Measurements from ENCODE around the gene WDR46.

WDR46 gene

DNA sequence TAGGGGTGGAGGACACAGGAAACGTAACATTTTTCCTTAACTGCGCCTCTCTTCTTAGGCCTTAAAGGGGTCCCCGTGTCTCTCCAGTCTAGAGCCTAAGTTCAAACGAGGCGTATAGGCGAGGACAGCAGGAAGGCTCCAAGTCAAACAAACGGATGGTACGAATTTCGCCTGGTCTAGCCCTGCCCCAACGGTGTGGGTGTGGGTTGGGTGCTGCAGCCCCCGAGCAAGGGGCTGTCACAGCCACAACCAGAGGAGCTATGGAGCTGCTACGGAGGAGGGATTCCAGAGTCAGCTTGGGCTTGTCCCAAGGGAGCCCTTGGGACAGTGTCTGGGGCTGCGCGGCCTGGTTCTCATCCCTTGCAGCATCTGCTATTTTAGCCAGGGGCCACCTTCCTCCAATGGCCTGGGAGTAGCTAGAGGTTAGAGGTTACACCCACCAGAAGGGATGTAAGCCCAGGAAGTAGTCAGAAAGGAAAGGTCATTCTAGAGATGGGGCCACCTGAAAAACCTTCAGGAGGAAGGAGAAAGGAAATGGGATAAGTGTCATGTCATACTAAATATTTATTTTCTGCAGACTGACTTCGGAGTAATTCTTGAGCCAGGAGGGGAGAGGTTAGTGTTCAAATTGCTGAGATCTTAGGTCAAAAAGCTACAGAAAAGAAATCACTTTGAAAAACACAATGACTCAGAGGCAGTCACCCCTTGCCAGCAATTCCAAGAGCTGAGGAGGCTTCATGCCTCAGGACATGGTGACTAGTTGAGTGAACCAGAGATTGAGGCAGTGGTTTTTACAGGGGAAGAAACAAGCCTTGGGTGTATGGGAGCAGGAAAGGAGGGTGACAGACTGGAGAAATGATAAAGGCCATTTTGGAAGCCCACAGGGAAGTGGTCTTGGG, 39.1 kb downstream of the WDR46 start:
- H3K4me3 ChIP-seq (ENCODE audit: low read depth in 1 of 5, low read length in 5 of 5), result peak overlapping the region; percentile 68 to 84 (median 79)
- H3K27me3 ChIP-seq (ENCODE audit: control insufficient read depth in 5 of 5, insufficient read depth in 4 of 5, low read length in 5 of 5), result no peaks in the 10 kb centered on the region
- H3K9me3 ChIP-seq (ENCODE audit: control insufficient read depth in 5 of 5, low read length in 5 of 5), result no peaks in the 10 kb centered on the region
- H3K9ac ChIP-seq (ENCODE audit: low read length in 5 of 5), result peak overlapping the region; percentile 44 to 97 (median 87)
- peak overlapping the region; percentile 93 for H3K27ac ChIP-seq (ENCODE audit: low read depth, low read length)
- H3K36me3 ChIP-seq (ENCODE audit: control insufficient read depth in 5 of 5, insufficient read depth in 5 of 5, low read length in 5 of 5), result peaks cover 2 to 31% (median 11%) of the 10 kb centered on the region in 5 donors
- H3K4me1 ChIP-seq (ENCODE audit: control insufficient read depth in 5 of 5, insufficient read depth in 5 of 5, low read length in 5 of 5), result peaks cover 9 to 27% (median 25%) of the 10 kb centered on the region in 5 donors

DNA sequence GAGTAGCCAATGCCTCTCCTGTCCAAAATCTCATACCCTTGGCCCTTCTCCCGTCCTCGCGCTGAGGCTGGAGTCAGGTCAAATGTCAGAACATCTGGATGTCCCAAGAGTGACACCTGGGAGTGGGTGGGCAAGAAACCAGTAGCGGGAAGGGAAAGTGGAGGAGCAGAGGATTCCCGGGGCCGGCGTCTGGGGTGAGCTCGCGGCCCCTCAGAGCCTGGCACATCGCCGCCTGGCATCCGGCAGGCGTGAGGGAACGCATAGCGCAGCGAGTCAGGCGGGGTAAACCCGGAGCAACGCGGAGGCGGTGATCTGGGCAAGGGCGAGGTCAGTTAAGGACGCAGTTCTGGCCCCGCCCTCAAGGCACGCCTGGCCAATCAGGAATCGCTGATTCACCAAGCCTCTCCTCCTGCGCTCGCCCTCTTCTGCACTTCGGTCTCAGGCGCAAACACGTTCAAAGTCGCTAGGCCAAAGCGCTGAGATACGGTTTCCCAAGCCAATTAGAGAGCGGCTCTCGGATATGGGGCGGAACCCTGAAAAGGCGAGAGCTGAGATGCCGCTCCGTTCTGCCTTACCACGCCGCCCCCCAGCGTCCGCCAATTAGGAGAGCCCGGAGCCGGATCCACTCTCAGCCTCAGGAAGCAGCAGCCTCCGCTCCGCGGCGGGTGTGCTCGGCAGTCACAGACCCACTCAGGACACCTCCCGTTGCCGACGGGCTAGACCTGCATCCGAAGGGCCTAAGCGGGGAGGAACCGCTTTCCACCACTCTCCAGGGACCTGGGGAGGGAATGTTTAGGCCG, 39.9 kb downstream of the WDR46 start:
- Histone ChIP-seq H3K36me3 (ENCODE audit: control insufficient read depth in 5 of 5, insufficient read depth in 5 of 5, low read length in 5 of 5) (peaks cover 2 to 27% (median 11%) of the 10 kb centered on the region in 5 donors), H3K4me3 (ENCODE audit: low read depth in 1 of 5, low read length in 5 of 5) (peak overlapping the region; percentile 68 to 84 (median 79)), H3K4me1 (ENCODE audit: control insufficient read depth in 5 of 5, insufficient read depth in 5 of 5, low read length in 5 of 5) (peaks cover 9 to 27% (median 25%) of the 10 kb centered on the region in 5 donors), H3K27ac (ENCODE audit: low read depth, low read length) (peak overlapping the region; percentile 93), H3K9me3 (ENCODE audit: control insufficient read depth in 5 of 5, low read length in 5 of 5) (no peaks in the 10 kb centered on the region), H3K27me3 (ENCODE audit: control insufficient read depth in 5 of 5, insufficient read depth in 4 of 5, low read length in 5 of 5) (no peaks in the 10 kb centered on the region), H3K9ac (ENCODE audit: low read length in 5 of 5) (peak overlapping the region; percentile 47 to 97 (median 87))

DNA sequence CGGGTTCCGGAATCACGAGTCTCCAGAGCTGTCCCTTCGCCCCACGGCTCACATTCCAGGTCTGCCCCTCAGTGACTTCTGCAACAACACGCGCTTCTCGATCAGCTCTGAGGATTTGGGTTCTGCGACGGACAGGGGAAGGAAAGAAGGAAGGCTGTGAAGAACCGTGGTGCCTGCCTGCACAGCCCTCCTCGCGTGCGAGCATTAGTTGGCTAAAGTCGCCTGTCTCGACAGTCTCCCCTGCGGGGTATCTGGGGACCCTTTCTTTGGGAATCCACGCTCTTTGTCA, 40.5 kb downstream of the WDR46 start:
- H3K9ac ChIP-seq (ENCODE audit: low read length in 5 of 5), result peak overlapping the region; percentile 47 to 84 (median 75)

DNA sequence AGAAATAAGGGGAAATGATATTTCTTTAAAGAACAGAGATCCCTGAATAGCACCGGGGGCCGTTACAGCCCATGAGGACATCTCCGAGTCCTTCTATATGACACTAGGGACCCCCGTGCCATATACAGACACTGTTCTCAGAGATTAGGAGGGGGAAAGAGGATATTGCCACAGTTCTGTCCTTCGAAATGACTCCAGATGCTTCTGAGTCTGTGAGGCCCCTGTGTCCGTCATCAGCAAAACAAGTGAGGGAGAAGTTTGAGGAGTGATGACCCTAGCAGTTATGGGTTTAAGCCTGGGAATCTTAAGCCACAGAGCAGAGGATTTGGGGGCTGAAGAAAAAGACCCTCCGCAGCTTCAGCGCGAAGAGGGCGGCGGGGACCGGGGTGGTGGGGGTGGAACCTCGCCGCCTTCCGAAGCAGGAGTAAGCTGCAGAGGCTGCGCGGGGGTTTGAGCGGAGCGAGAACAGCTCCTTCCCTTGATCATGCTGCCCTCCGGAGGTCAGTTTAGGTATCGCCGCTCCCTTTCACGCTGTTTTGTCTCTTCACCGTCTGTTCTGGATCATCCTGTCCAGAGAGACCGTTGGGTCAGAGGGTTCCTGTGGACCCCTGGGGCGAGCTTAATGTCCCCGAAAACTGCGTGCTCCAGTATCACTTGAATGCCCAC, 40.9 kb downstream of the WDR46 start:
- no peaks in the 10 kb centered on the region for H3K9me3 ChIP-seq (ENCODE audit: control insufficient read depth in 5 of 5, low read length in 5 of 5)
- H3K4me1 ChIP-seq (ENCODE audit: control insufficient read depth in 5 of 5, insufficient read depth in 5 of 5, low read length in 5 of 5), result peaks cover 9 to 27% (median 25%) of the 10 kb centered on the region in 5 donors
- peak overlapping the region; percentile 35 to 84 (median 68) for H3K4me3 ChIP-seq (ENCODE audit: low read depth in 1 of 5, low read length in 5 of 5)
- H3K36me3 ChIP-seq (ENCODE audit: control insufficient read depth in 5 of 5, insufficient read depth in 5 of 5, low read length in 5 of 5), result peaks cover 2 to 23% (median 11%) of the 10 kb centered on the region in 5 donors
- peak overlapping the region; percentile 93 for H3K27ac ChIP-seq (ENCODE audit: low read depth, low read length)
- no peaks in the 10 kb centered on the region for H3K27me3 ChIP-seq (ENCODE audit: control insufficient read depth in 5 of 5, insufficient read depth in 4 of 5, low read length in 5 of 5)
- H3K9ac ChIP-seq (ENCODE audit: low read length in 5 of 5), result peak overlapping the region in 4 of 5 donors; percentile 47 to 84 (median 79)

More for the DNA sequence above, 40.5 kb downstream of the WDR46 start:
- peak overlapping the region; percentile 35 to 84 (median 68) for H3K4me3 ChIP-seq (ENCODE audit: low read depth in 1 of 5, low read length in 5 of 5)
- H3K9me3 ChIP-seq (ENCODE audit: control insufficient read depth in 5 of 5, low read length in 5 of 5), result no peaks in the 10 kb centered on the region
- peaks cover 2 to 24% (median 11%) of the 10 kb centered on the region in 5 donors for H3K36me3 ChIP-seq (ENCODE audit: control insufficient read depth in 5 of 5, insufficient read depth in 5 of 5, low read length in 5 of 5)
- H3K27ac ChIP-seq (ENCODE audit: low read depth, low read length), result peak overlapping the region; percentile 93
- peaks cover 9 to 27% (median 25%) of the 10 kb centered on the region in 5 donors for H3K4me1 ChIP-seq (ENCODE audit: control insufficient read depth in 5 of 5, insufficient read depth in 5 of 5, low read length in 5 of 5)
- no peaks in the 10 kb centered on the region for H3K27me3 ChIP-seq (ENCODE audit: control insufficient read depth in 5 of 5, insufficient read depth in 4 of 5, low read length in 5 of 5)

DNA sequence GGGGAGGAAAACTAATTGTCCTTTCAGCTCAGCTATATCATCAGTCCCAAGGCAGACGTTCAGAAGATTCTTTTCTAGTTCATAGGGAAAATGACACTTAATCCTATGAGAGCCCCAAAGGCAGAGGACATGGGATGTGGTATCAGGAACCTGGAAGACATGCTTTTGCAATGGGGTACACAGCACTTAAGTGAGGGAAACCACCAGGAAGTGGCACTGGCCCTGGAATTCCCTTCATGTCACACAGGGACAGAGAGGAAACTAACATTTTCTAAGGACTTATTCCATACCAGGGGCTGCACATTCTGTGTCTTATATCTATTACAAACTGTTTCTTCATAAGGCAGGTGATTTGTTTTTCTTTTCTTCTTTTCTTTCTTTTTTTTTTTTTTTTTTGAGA, 45.6 kb downstream of the WDR46 start:
- Histone ChIP-seq H3K9me3 (ENCODE audit: control insufficient read depth in 5 of 5, low read length in 5 of 5) (no peaks in the 10 kb centered on the region), H3K27me3 (ENCODE audit: control insufficient read depth in 5 of 5, insufficient read depth in 4 of 5, low read length in 5 of 5) (peaks cover 0 to 7% (median 0%) of the 10 kb centered on the region in 5 donors), H3K4me3 (ENCODE audit: low read depth in 1 of 5, low read length in 5 of 5) (no peak overlapping the region), H3K4me1 (ENCODE audit: control insufficient read depth in 5 of 5, insufficient read depth in 5 of 5, low read length in 5 of 5) (peaks cover 0 to 7% (median 6%) of the 10 kb centered on the region in 5 donors), H3K27ac (ENCODE audit: low read depth, low read length) (no peak overlapping the region), H3K9ac (ENCODE audit: low read length in 5 of 5) (no peak overlapping the region), H3K36me3 (ENCODE audit: control insufficient read depth in 5 of 5, insufficient read depth in 5 of 5, low read length in 5 of 5) (no peaks in the 10 kb centered on the region)

DNA sequence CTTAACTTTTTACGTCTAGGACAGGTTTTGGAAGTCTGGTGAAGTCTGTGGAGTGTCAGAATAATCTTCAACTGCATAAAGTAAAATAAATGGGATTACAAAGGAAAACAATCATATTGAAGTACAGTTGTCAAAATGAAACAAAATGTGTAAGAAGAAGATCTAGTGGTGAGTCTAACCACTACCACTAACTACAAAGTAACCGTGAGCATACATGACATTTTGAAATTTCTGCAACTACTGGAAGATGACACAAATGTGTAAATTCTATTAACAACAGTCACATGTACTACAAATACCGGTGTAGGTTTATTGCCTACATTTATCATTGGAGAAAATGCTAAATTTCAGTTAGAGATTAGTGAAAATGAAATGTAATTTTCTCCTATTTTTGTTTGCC, 47.1 kb downstream of the WDR46 start:
- no peaks in the 10 kb centered on the region for H3K36me3 ChIP-seq (ENCODE audit: control insufficient read depth in 5 of 5, insufficient read depth in 5 of 5, low read length in 5 of 5)
- H3K4me1 ChIP-seq (ENCODE audit: control insufficient read depth in 5 of 5, insufficient read depth in 5 of 5, low read length in 5 of 5), result no peaks in the 10 kb centered on the region
- H3K27me3 ChIP-seq (ENCODE audit: control insufficient read depth in 5 of 5, insufficient read depth in 4 of 5, low read length in 5 of 5), result peaks cover 0 to 7% (median 0%) of the 10 kb centered on the region in 5 donors
- H3K27ac ChIP-seq (ENCODE audit: low read depth, low read length), result no peak overlapping the region
- no peak overlapping the region for H3K4me3 ChIP-seq (ENCODE audit: low read depth in 1 of 5, low read length in 5 of 5)
- no peak overlapping the region for H3K9ac ChIP-seq (ENCODE audit: low read length in 5 of 5)
- no peaks in the 10 kb centered on the region for H3K9me3 ChIP-seq (ENCODE audit: control insufficient read depth in 5 of 5, low read length in 5 of 5)

DNA sequence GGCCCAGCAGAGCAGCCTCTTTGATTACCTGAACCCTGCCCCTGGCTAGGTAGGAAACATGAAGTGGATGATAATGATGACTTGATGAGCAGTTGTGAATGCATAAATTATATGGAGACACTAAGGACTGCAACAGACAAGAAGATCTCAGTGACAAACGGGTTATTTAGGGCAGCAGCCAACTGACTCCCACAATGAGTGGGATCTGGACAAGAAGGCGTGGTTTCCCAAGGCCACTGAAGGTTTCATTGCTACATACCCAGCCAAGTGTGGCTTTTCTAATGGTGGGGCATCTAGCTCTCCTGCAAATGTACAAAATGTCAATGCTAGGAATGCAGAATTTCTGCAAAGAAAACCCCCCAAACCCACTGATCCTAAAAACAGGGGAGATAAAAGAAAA, 51.3 kb downstream of the WDR46 start:
- H3K9me3 ChIP-seq (ENCODE audit: control insufficient read depth in 5 of 5, low read length in 5 of 5), result no peaks in the 10 kb centered on the region
- peaks cover 0 to 22% (median 7%) of the 10 kb centered on the region in 5 donors for H3K27me3 ChIP-seq (ENCODE audit: control insufficient read depth in 5 of 5, insufficient read depth in 4 of 5, low read length in 5 of 5)
- no peak overlapping the region for H3K27ac ChIP-seq (ENCODE audit: low read depth, low read length)
- H3K36me3 ChIP-seq (ENCODE audit: control insufficient read depth in 5 of 5, insufficient read depth in 5 of 5, low read length in 5 of 5), result no peaks in the 10 kb centered on the region
- peaks cover 0 to 6% (median 0%) of the 10 kb centered on the region in 5 donors for H3K4me1 ChIP-seq (ENCODE audit: control insufficient read depth in 5 of 5, insufficient read depth in 5 of 5, low read length in 5 of 5)
- H3K4me3 ChIP-seq (ENCODE audit: low read depth in 1 of 5, low read length in 5 of 5), result no peak overlapping the region
- H3K9ac ChIP-seq (ENCODE audit: low read length in 5 of 5), result no peak overlapping the region

DNA sequence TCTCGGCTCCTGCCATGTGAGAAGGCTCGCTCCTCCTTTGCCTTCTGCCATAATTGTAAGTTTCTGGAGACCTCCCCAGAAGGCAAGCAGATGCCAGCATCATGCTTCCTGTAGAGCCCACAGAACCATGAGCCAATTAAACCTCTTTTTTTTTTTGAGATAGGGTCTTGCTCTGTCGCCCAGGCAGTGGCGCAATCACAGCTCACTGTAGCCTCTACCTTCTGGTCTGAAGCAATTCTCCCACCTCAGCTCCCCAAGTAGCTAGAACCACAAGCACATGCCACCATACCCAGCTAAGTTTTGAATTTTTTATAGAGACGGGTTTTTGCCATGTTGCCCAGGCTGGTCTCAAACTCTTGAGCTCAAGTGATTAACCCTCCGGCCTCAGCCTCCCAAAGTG, 52.2 kb downstream of the WDR46 start:
- Histone ChIP-seq H3K4me1 (ENCODE audit: control insufficient read depth in 5 of 5, insufficient read depth in 5 of 5, low read length in 5 of 5) (peaks cover 0 to 6% (median 0%) of the 10 kb centered on the region in 5 donors), H3K4me3 (ENCODE audit: low read depth in 1 of 5, low read length in 5 of 5) (no peak overlapping the region), H3K27me3 (ENCODE audit: control insufficient read depth in 5 of 5, insufficient read depth in 4 of 5, low read length in 5 of 5) (peaks cover 0 to 22% (median 7%) of the 10 kb centered on the region in 5 donors), H3K36me3 (ENCODE audit: control insufficient read depth in 5 of 5, insufficient read depth in 5 of 5, low read length in 5 of 5) (no peaks in the 10 kb centered on the region), H3K9ac (ENCODE audit: low read length in 5 of 5) (no peak overlapping the region), H3K27ac (ENCODE audit: low read depth, low read length) (no peak overlapping the region), H3K9me3 (ENCODE audit: control insufficient read depth in 5 of 5, low read length in 5 of 5) (no peaks in the 10 kb centered on the region)

DNA sequence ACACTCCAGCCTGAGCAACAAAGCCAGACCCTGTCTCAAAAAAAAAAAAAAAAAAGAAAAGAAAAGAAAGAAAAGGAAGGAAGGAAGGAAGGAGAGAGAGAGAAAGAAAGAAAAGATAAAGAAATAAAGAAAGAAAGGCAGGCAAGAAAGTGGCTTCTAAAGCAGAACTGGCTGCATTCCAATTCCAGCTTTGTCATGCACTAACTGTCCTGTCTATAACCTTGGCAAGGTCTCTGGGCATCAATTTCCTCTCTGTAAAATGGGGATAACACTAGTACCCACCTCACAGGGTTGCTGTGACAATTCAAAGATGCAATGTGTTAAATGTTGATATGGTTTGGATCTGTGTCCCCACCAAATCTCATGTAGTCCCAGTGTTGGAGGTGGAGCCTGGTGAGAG, 52.7 kb downstream of the WDR46 start:
- H3K9ac ChIP-seq (ENCODE audit: low read length in 5 of 5), result no peak overlapping the region
- H3K4me1 ChIP-seq (ENCODE audit: control insufficient read depth in 5 of 5, insufficient read depth in 5 of 5, low read length in 5 of 5), result peaks cover 0 to 6% (median 0%) of the 10 kb centered on the region in 5 donors
- no peak overlapping the region for H3K4me3 ChIP-seq (ENCODE audit: low read depth in 1 of 5, low read length in 5 of 5)
- no peak overlapping the region for H3K27ac ChIP-seq (ENCODE audit: low read depth, low read length)
- H3K9me3 ChIP-seq (ENCODE audit: control insufficient read depth in 5 of 5, low read length in 5 of 5), result no peaks in the 10 kb centered on the region
- peaks cover 0 to 22% (median 8%) of the 10 kb centered on the region in 5 donors for H3K27me3 ChIP-seq (ENCODE audit: control insufficient read depth in 5 of 5, insufficient read depth in 4 of 5, low read length in 5 of 5)
- H3K36me3 ChIP-seq (ENCODE audit: control insufficient read depth in 5 of 5, insufficient read depth in 5 of 5, low read length in 5 of 5), result no peaks in the 10 kb centered on the region

All from subcutaneous abdominal adipose tissue (tissue), 5 donors.